H7 (cell line): ENCODE data around the gene CFAP90. TPM values are rescaled to one million over a fixed set of nuclear protein-coding genes. Genes with fewer than 3 reads are reported as not detected.

ENCODE experiments used
- DNase-seq: peaks from one replicate; pipeline ENCODE4 v3.0.0; 2012
- H3K27me3 ChIP-seq: 2 replicates; pipeline ENCODE4 v1.6.0; 2011; ENCODE audit warnings: mild to moderate bottlenecking, low read length; ENCODE audit not compliant: control insufficient read depth, insufficient read depth
- H3K36me3 ChIP-seq: replicated peaks from 2 replicates; pipeline ENCODE4 v1.5.1; 2011; ENCODE audit warnings: low read length; ENCODE audit not compliant: control insufficient read depth, insufficient read depth
- H3K4me3 ChIP-seq: 2 replicates; pipeline ENCODE4 v1.5.1; 2011; ENCODE audit warnings: low read depth, mild to moderate bottlenecking, control low read depth, low read length, moderate library complexity; ENCODE audit not compliant: insufficient read depth
- total RNA-seq: library from RNA; depleted of rRNA; stranded (reverse); fragments of >200 nt; shearing (Covaris generic); gene quantifications from 2 replicates; pipeline ENCODE4 v1.2.3, GENCODE V29; 2014; rRNA removed

Gene CFAP90
- 0.33 TPM in 1 of 2 replicates, not detected in the other for total RNA-seq

GRCh38 chr5:7850395-7851239, at the start of gene CFAP90:
Gene CFAP90, minus strand, starts transcription at chr5:7851133. Its CDS starts 112 bp downstream, at chr5:7851021.
- Histone ChIP-seq H3K27me3 (peaks cover 21% of the 10 kb centered on the region), H3K4me3 (peak within 1 kb of the TSS; percentile 77), H3K36me3 (no peaks in the 10 kb centered on the region)
- DNase-seq, result peak; percentile 98

- H3K4me3 ChIP-seq, result no peak overlapping the region
- H3K36me3 ChIP-seq, result peaks cover 32% of the 10 kb centered on the region
- DNase-seq, result peak; percentile 22
- H3K27me3 ChIP-seq, result no peaks in the 10 kb centered on the region
Observed at GRCh38 chr5:7897014-7897600, 46.2 kb upstream of the CFAP90 start.

GRCh38 chr5:7894860-7895259, 43.9 kb upstream of the CFAP90 start:
- H3K27me3 ChIP-seq, result no peaks in the 10 kb centered on the region
- peaks cover 30% of the 10 kb centered on the region for H3K36me3 ChIP-seq
- no peak for DNase-seq
- no peak overlapping the region for H3K4me3 ChIP-seq

GRCh38 chr5:7894439-7894838, 43.5 kb upstream of the CFAP90 start:
- Histone ChIP-seq H3K36me3 (peaks cover 31% of the 10 kb centered on the region), H3K4me3 (no peak overlapping the region), H3K27me3 (no peaks in the 10 kb centered on the region)
- no peak for DNase-seq

- Histone ChIP-seq H3K36me3 (peaks cover 31% of the 10 kb centered on the region), H3K4me3 (no peak overlapping the region), H3K27me3 (no peaks in the 10 kb centered on the region)
- no peak for DNase-seq
Observed at GRCh38 chr5:7888901-7889300, 38.0 kb upstream of the CFAP90 start.

- peaks cover 33% of the 10 kb centered on the region for H3K36me3 ChIP-seq
- DNase-seq, result peak; percentile 21
- no peak overlapping the region for H3K4me3 ChIP-seq
- no peaks in the 10 kb centered on the region for H3K27me3 ChIP-seq
Observed at GRCh38 chr5:7886849-7887475, 36.0 kb upstream of the CFAP90 start.

- H3K4me3 ChIP-seq, result no peak overlapping the region
- DNase-seq, result no peak
- H3K36me3 ChIP-seq, result peaks cover 32% of the 10 kb centered on the region
- no peaks in the 10 kb centered on the region for H3K27me3 ChIP-seq
Observed at GRCh38 chr5:7884491-7885267, 33.7 kb upstream of the CFAP90 start.

- no peak overlapping the region for H3K4me3 ChIP-seq
- DNase-seq, result no peak
- H3K27me3 ChIP-seq, result no peaks in the 10 kb centered on the region
- peaks cover 27% of the 10 kb centered on the region for H3K36me3 ChIP-seq
Observed at GRCh38 chr5:7882926-7883325, 32.0 kb upstream of the CFAP90 start.

- H3K27me3 ChIP-seq, result no peaks in the 10 kb centered on the region
- no peak for DNase-seq
- H3K4me3 ChIP-seq, result no peak overlapping the region
- peaks cover 32% of the 10 kb centered on the region for H3K36me3 ChIP-seq
Observed at GRCh38 chr5:7881816-7882215, 30.9 kb upstream of the CFAP90 start.

- peaks cover 31% of the 10 kb centered on the region for H3K36me3 ChIP-seq
- DNase-seq, result peak; percentile 14
- no peaks in the 10 kb centered on the region for H3K27me3 ChIP-seq
- H3K4me3 ChIP-seq, result no peak overlapping the region
Observed at GRCh38 chr5:7881091-7881490, 30.2 kb upstream of the CFAP90 start.

GRCh38 chr5:7878381-7878873, 27.5 kb upstream of the CFAP90 start:
- Histone ChIP-seq H3K27me3 (no peaks in the 10 kb centered on the region), H3K36me3 (peaks cover 26% of the 10 kb centered on the region), H3K4me3 (no peak overlapping the region)
- DNase-seq, result no peak

- no peak for DNase-seq
- Histone ChIP-seq H3K4me3 (no peak overlapping the region), H3K27me3 (no peaks in the 10 kb centered on the region), H3K36me3 (peaks cover 22% of the 10 kb centered on the region)
Observed at GRCh38 chr5:7877851-7878250, 26.9 kb upstream of the CFAP90 start.

- H3K4me3 ChIP-seq, result no peak overlapping the region
- no peak for DNase-seq
- peaks cover 16% of the 10 kb centered on the region for H3K36me3 ChIP-seq
- H3K27me3 ChIP-seq, result no peaks in the 10 kb centered on the region
Observed at GRCh38 chr5:7876867-7877266, 25.9 kb upstream of the CFAP90 start.

- Histone ChIP-seq H3K4me3 (no peak overlapping the region), H3K36me3 (peaks cover 15% of the 10 kb centered on the region), H3K27me3 (no peaks in the 10 kb centered on the region)
- DNase-seq, result no peak
Observed at GRCh38 chr5:7875151-7875550, 24.2 kb upstream of the CFAP90 start.
